Measurements from ENCODE around the gene CCL4. TPM values are rescaled to one million over a fixed set of nuclear protein-coding genes. Genes with fewer than 3 reads are reported as not detected.
A peak's percentile ranks its signal among the peaks of the same experiment; 100 is the strongest.
"Not testable (repeated sequence)": the region's sequence is repeated elsewhere in the genome, so short reads cannot be mapped to it uniquely, and the experiment has no call there.

The CCL4 gene
- total RNA-seq, 3 donors from 2014 or later (not counting 1 experiment from before 2014, with no cell fraction given) = 360 to 532 (median 476) TPM

GRCh38 chr17:36092230-36092629 is 11.4 kb upstream of the CCL4 start:
- Mint-ChIP-seq H3K36me3 (no peaks in the 10 kb centered on the region), H3K4me1 (peaks cover 89 to 94% of the 10 kb centered on the region in 2 donors), H3K27ac (peak overlapping the region; percentile 90 to 100), H3K4me3 (peak overlapping the region; percentile 40), H3K9me3 (peaks cover 0 to 2% of the 10 kb centered on the region in 2 donors), H3K27me3 (ENCODE audit: low read depth in 2 of 2) (no peaks in the 10 kb centered on the region)
- intact Hi-C loops (cut with micrococcal nuclease) = no loop called here
- no peak overlapping the region for H3K27ac ChIP-seq (ENCODE audit: low read length)
- H3K36me3 ChIP-seq (ENCODE audit: control insufficient read depth, insufficient read depth, low read length) = no peaks in the 10 kb centered on the region
- H3K4me1 ChIP-seq (ENCODE audit: control insufficient read depth, insufficient read depth, low read length) = peaks cover 59% of the 10 kb centered on the region
- no peak overlapping the region for H3K4me3 ChIP-seq (ENCODE audit: low read length)
- DNase-seq (peak in 1 of 2 donors; percentile 44), ATAC-seq (peak in 2 of 3 donors; percentile 20 to 21)
- WGBS (ENCODE audit: insufficient coverage) = 88% methylated on average over 2 of the region's 4 CpGs
- H3K27me3 ChIP-seq (ENCODE audit: control insufficient read depth, insufficient read depth, low read length) = no peaks in the 10 kb centered on the region
- TF ChIP-seq, protein P1, sequence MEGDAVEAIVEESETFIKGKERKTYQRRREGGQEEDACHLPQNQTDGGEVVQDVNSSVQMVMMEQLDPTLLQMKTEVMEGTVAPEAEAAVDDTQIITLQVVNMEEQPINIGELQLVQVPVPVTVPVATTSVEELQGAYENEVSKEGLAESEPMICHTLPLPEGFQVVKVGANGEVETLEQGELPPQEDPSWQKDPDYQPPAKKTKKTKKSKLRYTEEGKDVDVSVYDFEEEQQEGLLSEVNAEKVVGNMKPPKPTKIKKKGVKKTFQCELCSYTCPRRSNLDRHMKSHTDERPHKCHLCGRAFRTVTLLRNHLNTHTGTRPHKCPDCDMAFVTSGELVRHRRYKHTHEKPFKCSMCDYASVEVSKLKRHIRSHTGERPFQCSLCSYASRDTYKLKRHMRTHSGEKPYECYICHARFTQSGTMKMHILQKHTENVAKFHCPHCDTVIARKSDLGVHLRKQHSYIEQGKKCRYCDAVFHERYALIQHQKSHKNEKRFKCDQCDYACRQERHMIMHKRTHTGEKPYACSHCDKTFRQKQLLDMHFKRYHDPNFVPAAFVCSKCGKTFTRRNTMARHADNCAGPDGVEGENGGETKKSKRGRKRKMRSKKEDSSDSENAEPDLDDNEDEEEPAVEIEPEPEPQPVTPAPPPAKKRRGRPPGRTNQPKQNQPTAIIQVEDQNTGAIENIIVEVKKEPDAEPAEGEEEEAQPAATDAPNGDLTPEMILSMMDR (IDR thresholded peaks at IDR 0.05) = no peak
- H3K9me3 ChIP-seq (ENCODE audit: control insufficient read depth, insufficient read depth, low read length) = no peaks in the 10 kb centered on the region

- H3K36me3 ChIP-seq (ENCODE audit: control insufficient read depth, insufficient read depth, low read length); H3K36me3 Mint-ChIP-seq; H3K27me3 ChIP-seq (ENCODE audit: control insufficient read depth, insufficient read depth, low read length); DNase-seq; ATAC-seq; H3K9me3 ChIP-seq (ENCODE audit: control insufficient read depth, insufficient read depth, low read length); H3K4me3 ChIP-seq (ENCODE audit: low read length); H3K9me3 Mint-ChIP-seq; intact Hi-C loops (cut with micrococcal nuclease); H3K27ac ChIP-seq (ENCODE audit: low read length); H3K27me3 Mint-ChIP-seq (ENCODE audit: low read depth in 2 of 2): not testable (repeated sequence)
- peak overlapping the region; percentile 90 to 100 for H3K27ac Mint-ChIP-seq
- no CpG with 5 or more reads among the region's 6 CpGs for WGBS (ENCODE audit: insufficient coverage)
- H3K4me1 ChIP-seq (ENCODE audit: control insufficient read depth, insufficient read depth, low read length) = peaks cover 59% of the 10 kb centered on the region
- peak overlapping the region; percentile 40 for H3K4me3 Mint-ChIP-seq
- peaks cover 86 to 92% of the 10 kb centered on the region in 2 donors for H3K4me1 Mint-ChIP-seq
Measured at GRCh38 chr17:36092715-36093114, 10.9 kb upstream of the CCL4 start.

- Mint-ChIP-seq H3K4me3 (peak overlapping the region; percentile 35), H3K27ac (peak overlapping the region; percentile 4 to 17)
- ATAC-seq = no peak
Measured at GRCh38 chr17:36094232-36094631, 9.4 kb upstream of the CCL4 start.

DNA sequence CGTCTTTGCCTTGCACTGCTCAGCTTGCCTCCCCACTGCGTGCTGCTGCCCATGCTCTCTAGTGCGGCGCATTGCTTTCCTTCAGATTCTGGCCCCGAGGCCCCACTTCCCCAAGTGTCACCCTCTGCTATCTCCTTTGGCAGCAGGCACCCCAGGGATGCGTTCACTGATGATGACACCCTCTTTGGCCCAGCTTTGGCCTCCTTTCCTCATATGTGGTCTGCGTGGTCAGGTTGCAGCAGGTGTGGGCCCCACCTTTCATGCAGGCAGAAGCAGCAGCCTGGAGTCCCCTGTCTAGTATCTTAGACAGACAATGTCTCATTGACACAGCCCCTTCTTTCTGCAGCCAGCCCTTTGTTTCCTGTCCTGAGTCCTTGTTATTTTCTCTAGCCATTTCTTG is 8.9 kb upstream of the CCL4 start:
- 71% methylated on average over 7 of the region's 7 CpGs for WGBS (ENCODE audit: insufficient coverage)
- H3K9me3 Mint-ChIP-seq = no peaks in the 10 kb centered on the region
- Histone ChIP-seq H3K36me3 (ENCODE audit: control insufficient read depth, insufficient read depth, low read length) (no peaks in the 10 kb centered on the region), H3K27me3 (ENCODE audit: control insufficient read depth, insufficient read depth, low read length) (no peaks in the 10 kb centered on the region), H3K27ac (ENCODE audit: low read length) (no peak overlapping the region), H3K9me3 (ENCODE audit: control insufficient read depth, insufficient read depth, low read length) (no peaks in the 10 kb centered on the region), H3K4me3 (ENCODE audit: low read length) (no peak overlapping the region), H3K4me1 (ENCODE audit: control insufficient read depth, insufficient read depth, low read length) (peaks cover 42% of the 10 kb centered on the region)
- intact Hi-C loops (cut with micrococcal nuclease) = no loop called here
- H3K27ac Mint-ChIP-seq = peak overlapping the region; percentile 4 to 70
- peak overlapping the region; percentile 29 for H3K4me3 Mint-ChIP-seq
- no peaks in the 10 kb centered on the region for H3K36me3 Mint-ChIP-seq
- H3K4me1 Mint-ChIP-seq = peaks cover 80 to 83% of the 10 kb centered on the region in 2 donors
- H3K27me3 Mint-ChIP-seq (ENCODE audit: low read depth in 2 of 2) = no peaks in the 10 kb centered on the region
- no peak for ATAC-seq
- DNase-seq = no peak
- TF ChIP-seq, protein P1 (IDR thresholded peaks at IDR 0.05) = no peak

More at GRCh38 chr17:36094232-36094631, 9.4 kb upstream of the CCL4 start:
- TF ChIP-seq, protein P1 (IDR thresholded peaks at IDR 0.05) = no peak
- Histone ChIP-seq H3K4me3 (ENCODE audit: low read length) (no peak overlapping the region), H3K27ac (ENCODE audit: low read length) (no peak overlapping the region), H3K27me3 (ENCODE audit: control insufficient read depth, insufficient read depth, low read length) (no peaks in the 10 kb centered on the region), H3K9me3 (ENCODE audit: control insufficient read depth, insufficient read depth, low read length) (no peaks in the 10 kb centered on the region), H3K4me1 (ENCODE audit: control insufficient read depth, insufficient read depth, low read length) (peaks cover 47% of the 10 kb centered on the region), H3K36me3 (ENCODE audit: control insufficient read depth, insufficient read depth, low read length) (no peaks in the 10 kb centered on the region)
- Mint-ChIP-seq H3K4me1 (peaks cover 80 to 83% of the 10 kb centered on the region in 2 donors), H3K27me3 (ENCODE audit: low read depth in 2 of 2) (no peaks in the 10 kb centered on the region), H3K36me3 (no peaks in the 10 kb centered on the region), H3K9me3 (no peaks in the 10 kb centered on the region)
- intact Hi-C loops (cut with micrococcal nuclease) = no loop called here
- no peak for DNase-seq
- WGBS (ENCODE audit: insufficient coverage) = no CpG with 5 or more reads among the region's 1 CpG
